CD14-positive monocyte (primary cell): Measurements from ENCODE around the gene BCO1. TPM values are rescaled to one million over a fixed set of nuclear protein-coding genes. Genes with fewer than 3 reads are reported as not detected.

Experiments
- DNase-seq, 3 donors: peaks; one replicate each; pipeline ENCODE4 v3.0.0-alpha.2; 2011 to 2022
- H2AFZ ChIP-seq: 2 replicates; pipeline ENCODE4 v1.6.0; 2012; ENCODE audit warnings: mild to moderate bottlenecking, low read depth, low read length, inconsistent platforms; ENCODE audit not compliant: insufficient read depth, poor library complexity, severe bottlenecking
- H3K27ac ChIP-seq, 2 donors: 1 replicate in 1 of 2; 2 replicates in 1 of 2; pipeline ENCODE4 v1.5.1; 2012 to 2013; ENCODE audit warnings: low read length in 2 of 2, control low read depth in 1 of 2, inconsistent platforms in 1 of 2, low read depth in 1 of 2, mild to moderate bottlenecking in 1 of 2
- H3K27me3 ChIP-seq, 2 donors: one replicate each; pipeline versions ENCODE4 v1.6.0 to v1.6.1; 2011 to 2013; ENCODE audit warnings: low read length in 2 of 2; ENCODE audit not compliant: control insufficient read depth in 2 of 2, insufficient read depth in 2 of 2
- H3K36me3 ChIP-seq, 2 donors: replicated peaks in 1 of 2; 1 replicate in 1 of 2; 2 replicates in 1 of 2; pipeline versions ENCODE4 v1.5.1 to v1.6.1; 2012 to 2013; ENCODE audit warnings: low read length in 2 of 2, control low read depth in 1 of 2, inconsistent platforms in 1 of 2, mild to moderate bottlenecking in 1 of 2; ENCODE audit not compliant: insufficient read depth in 2 of 2, control insufficient read depth in 1 of 2
- H3K4me1 ChIP-seq, 2 donors: 1 replicate in 1 of 2; 2 replicates in 1 of 2; pipeline versions ENCODE4 v1.5.1 to v1.6.1; 2012 to 2013; ENCODE audit warnings: low read length in 2 of 2, control low read depth in 1 of 2, inconsistent platforms in 1 of 2, mild to moderate bottlenecking in 1 of 2, moderate library complexity in 1 of 2; ENCODE audit not compliant: insufficient read depth in 2 of 2, control insufficient read depth in 1 of 2
- H3K4me2 ChIP-seq: replicated peaks from 2 replicates; pipeline ENCODE3; 2012; ENCODE audit warnings: low read length, moderate library complexity, mild to moderate bottlenecking; ENCODE audit not compliant: poor library complexity, severe bottlenecking; ENCODE audit errors: extremely low read depth
- H3K4me3 ChIP-seq, 3 experiments: fragments of 200-600 bp in 1 of 3; sonication (generic) in 1 of 3; replicated peaks in 1 of 3; 1 replicate in 2 of 3; 2 replicates in 1 of 3; pipeline ENCODE4 v1.5.1; 2011 to 2013; ENCODE audit warnings: low read length in 3 of 3, mild to moderate bottlenecking in 3 of 3, control low read depth in 2 of 3, low read depth in 2 of 3, inconsistent platforms in 1 of 3, moderate library complexity in 1 of 3
- H3K79me2 ChIP-seq: 2 replicates; pipeline ENCODE4 v1.6.0; 2012; ENCODE audit warnings: mild to moderate bottlenecking, control low read depth, inconsistent platforms, low read length, moderate library complexity; ENCODE audit not compliant: insufficient read depth
- H3K9ac ChIP-seq: 2 replicates; pipeline ENCODE4 v1.6.0; 2017; ENCODE audit warnings: low read length, mild to moderate bottlenecking; ENCODE audit not compliant: insufficient read depth, poor library complexity, severe bottlenecking
- H3K9me3 ChIP-seq, 2 donors: replicated peaks in 1 of 2; 1 replicate in 1 of 2; 2 replicates in 1 of 2; pipeline versions ENCODE4 v1.5.1 to v1.6.1; 2012 to 2013; ENCODE audit warnings: low read length in 2 of 2, control low read depth in 1 of 2; ENCODE audit not compliant: control insufficient read depth in 1 of 2, insufficient read depth in 1 of 2
- H4K20me1 ChIP-seq: 2 replicates; pipeline ENCODE4 v1.6.0; 2012; ENCODE audit warnings: mild to moderate bottlenecking, low read length, control low read depth, moderate library complexity; ENCODE audit not compliant: insufficient read depth
- H3K27ac Mint-ChIP-seq, 7 donors: one replicate each; pipeline ENCODE4 v1.8.0; 2020; ENCODE audit warnings: mild to moderate bottlenecking in 7 of 7, mixed read lengths in 7 of 7, moderate library complexity in 6 of 7, inconsistent platforms in 2 of 7
- H3K27me3 Mint-ChIP-seq, 3 donors: one replicate each; pipeline ENCODE4 v1.8.0; 2021 to 2022; ENCODE audit warnings: low read depth in 3 of 3, mild to moderate bottlenecking in 3 of 3, mixed read lengths in 3 of 3, moderate library complexity in 3 of 3, inconsistent platforms in 1 of 3
- H3K36me3 Mint-ChIP-seq, 2 donors: one replicate each; pipeline ENCODE4 v1.8.0; 2020; ENCODE audit warnings: mixed read lengths in 2 of 2, inconsistent platforms in 1 of 2, mild to moderate bottlenecking in 1 of 2
- H3K4me1 Mint-ChIP-seq: one replicate; pipeline ENCODE4 v1.8.0; 2020; ENCODE audit warnings: mild to moderate bottlenecking, mixed read lengths
- H3K4me3 Mint-ChIP-seq, 2 donors: one replicate each; pipeline ENCODE4 v1.8.0; 2020; ENCODE audit warnings: mild to moderate bottlenecking in 2 of 2, mixed read lengths in 2 of 2, moderate library complexity in 1 of 2
- H3K9me3 Mint-ChIP-seq, 7 donors: one replicate each; pipeline ENCODE4 v1.8.0; 2020 to 2022; ENCODE audit warnings: mixed read lengths in 7 of 7, mild to moderate bottlenecking in 6 of 7, moderate library complexity in 6 of 7, inconsistent platforms in 2 of 7
- WGBS: methylation state at CpG from one replicate; pipeline ENCODE4 v1.1.5; 2013; ENCODE audit warnings: missing lambda C conversion rate; ENCODE audit not compliant: insufficient coverage; 5-methylcytosine and 5-hydroxymethylcytosine counted together
- intact Hi-C, 2 donors: fragments of 100-400 bp; cut with micrococcal nuclease; formaldehyde crosslinking; loops; one replicate each; pipeline versions ENCODE4 v1.15.0 to v1.15.1; 2023
- polyA plus RNA-seq, 3 donors: library from polyadenylated mRNA; depleted of rRNA in 1 of 3; unstranded in 2 of 3; stranded (reverse) in 1 of 3; fragments of 300-500 nt in 2 of 3; fragments of >200 nt in 1 of 3; fragmentation: Illumina TruSeq in 2 of 3; gene quantifications; 1 replicate in 2 of 3; 2 replicates in 1 of 3; pipeline ENCODE4 v1.2.3, GENCODE V29; 2012 to 2021
- TF ChIP-seq, protein P1 (sequence below): fragments of 200-600 bp; IDR thresholded peaks from one replicate; pipeline ENCODE4 v1.8.0; 2022; ENCODE audit warnings: antibody characterized with exemption, mild to moderate bottlenecking

Gene BCO1
- polyA plus RNA-seq, 3 donors: not detected

DNA sequence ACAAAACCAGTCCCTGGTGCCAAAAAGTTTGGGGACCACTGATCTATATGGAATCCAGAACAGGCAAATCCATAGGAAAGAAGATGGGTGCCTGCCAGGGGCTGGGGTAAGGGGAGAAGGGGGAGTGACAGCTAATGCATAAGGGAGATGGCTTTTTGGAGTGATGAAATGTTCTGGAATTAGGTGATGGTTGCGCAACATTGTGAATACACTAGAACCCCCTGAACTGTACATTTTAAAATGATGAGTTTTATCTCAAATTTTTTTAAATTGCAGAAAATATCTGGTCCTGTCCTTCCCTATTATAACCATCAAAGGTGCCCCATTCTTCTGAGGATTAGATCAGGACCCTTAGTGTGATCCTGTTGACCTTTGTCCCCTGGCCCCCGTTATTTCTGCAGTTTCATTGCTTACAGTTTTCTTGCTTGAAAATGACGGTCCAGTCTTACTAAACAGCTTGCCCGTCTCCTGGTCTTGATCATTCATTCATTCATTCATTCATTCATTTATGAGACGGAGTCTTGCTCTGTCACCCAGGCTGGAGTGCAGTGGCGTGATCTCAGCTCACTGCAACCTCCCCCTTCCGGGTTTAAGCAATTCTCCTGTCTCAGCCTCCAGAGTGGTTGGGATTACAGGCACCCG, 4.6 kb downstream of the BCO1 start:
- H3K27me3 ChIP-seq: no peaks in the 10 kb centered on the region
- H3K4me1 Mint-ChIP-seq: peaks cover 9% of the 10 kb centered on the region
- no peak for DNase-seq
- TF ChIP-seq, protein P1, sequence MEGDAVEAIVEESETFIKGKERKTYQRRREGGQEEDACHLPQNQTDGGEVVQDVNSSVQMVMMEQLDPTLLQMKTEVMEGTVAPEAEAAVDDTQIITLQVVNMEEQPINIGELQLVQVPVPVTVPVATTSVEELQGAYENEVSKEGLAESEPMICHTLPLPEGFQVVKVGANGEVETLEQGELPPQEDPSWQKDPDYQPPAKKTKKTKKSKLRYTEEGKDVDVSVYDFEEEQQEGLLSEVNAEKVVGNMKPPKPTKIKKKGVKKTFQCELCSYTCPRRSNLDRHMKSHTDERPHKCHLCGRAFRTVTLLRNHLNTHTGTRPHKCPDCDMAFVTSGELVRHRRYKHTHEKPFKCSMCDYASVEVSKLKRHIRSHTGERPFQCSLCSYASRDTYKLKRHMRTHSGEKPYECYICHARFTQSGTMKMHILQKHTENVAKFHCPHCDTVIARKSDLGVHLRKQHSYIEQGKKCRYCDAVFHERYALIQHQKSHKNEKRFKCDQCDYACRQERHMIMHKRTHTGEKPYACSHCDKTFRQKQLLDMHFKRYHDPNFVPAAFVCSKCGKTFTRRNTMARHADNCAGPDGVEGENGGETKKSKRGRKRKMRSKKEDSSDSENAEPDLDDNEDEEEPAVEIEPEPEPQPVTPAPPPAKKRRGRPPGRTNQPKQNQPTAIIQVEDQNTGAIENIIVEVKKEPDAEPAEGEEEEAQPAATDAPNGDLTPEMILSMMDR: no peak
- H3K9me3 ChIP-seq: no peaks in the 10 kb centered on the region
- intact Hi-C loops: no loop called here
- H3K4me3 Mint-ChIP-seq: no peak overlapping the region
- H2AFZ ChIP-seq: no peak overlapping the region
- no peaks in the 10 kb centered on the region for H3K36me3 ChIP-seq
- H3K27ac Mint-ChIP-seq: no peak overlapping the region
- H3K27me3 Mint-ChIP-seq: peaks cover 7 to 12% (median 11%) of the 10 kb centered on the region in 3 donors
- no peak overlapping the region for H3K4me3 ChIP-seq
- no peak overlapping the region for H3K9ac ChIP-seq
- no peak overlapping the region for H3K27ac ChIP-seq
- H3K4me1 ChIP-seq: no peaks in the 10 kb centered on the region
- no peaks in the 10 kb centered on the region for H3K36me3 Mint-ChIP-seq
- WGBS: 93% methylated on average over 6 of the region's 8 CpGs
- peaks cover 0 to 7% (median 2%) of the 10 kb centered on the region in 7 donors for H3K9me3 Mint-ChIP-seq
- H4K20me1 ChIP-seq: no peaks in the 10 kb centered on the region
- H3K79me2 ChIP-seq: no peaks in the 10 kb centered on the region
- no peak overlapping the region for H3K4me2 ChIP-seq

- intact Hi-C loops: no loop called here
- H3K36me3 Mint-ChIP-seq: no peaks in the 10 kb centered on the region
- TF ChIP-seq, protein P1: no peak
- Histone ChIP-seq H3K27me3 (no peaks in the 10 kb centered on the region), H3K4me3 (no peak overlapping the region), H3K4me2 (no peak overlapping the region), H3K9ac (no peak overlapping the region), H3K27ac (no peak overlapping the region), H2AFZ (no peak overlapping the region), H3K79me2 (no peaks in the 10 kb centered on the region), H3K36me3 (no peaks in the 10 kb centered on the region), H3K4me1 (no peaks in the 10 kb centered on the region), H4K20me1 (no peaks in the 10 kb centered on the region), H3K9me3 (no peaks in the 10 kb centered on the region)
- H3K4me1 Mint-ChIP-seq: peaks cover 2% of the 10 kb centered on the region
- peaks cover 0 to 7% (median 2%) of the 10 kb centered on the region in 7 donors for H3K9me3 Mint-ChIP-seq
- no peak overlapping the region for H3K27ac Mint-ChIP-seq
- no peak overlapping the region for H3K4me3 Mint-ChIP-seq
- no peak for DNase-seq
- H3K27me3 Mint-ChIP-seq: peaks cover 6 to 8% (median 8%) of the 10 kb centered on the region in 3 donors
- WGBS: 78% methylated on average over 8 of the region's 9 CpGs
These were observed 5.5 kb downstream of the BCO1 start for GRCh38 chr16:81243942-81244341.
